CD8-positive, alpha-beta memory T cell (primary cell): ENCODE data around the gene CBL. TPM values are rescaled to one million over a fixed set of nuclear protein-coding genes. Genes with fewer than 3 reads are reported as not detected.

Experiments
- CTCF ChIA-PET: fragments of 350-600 bp; sonication (Branson Sonifier 250); formaldehyde crosslinking; loops from one replicate; lab custom pipeline; 2021; ENCODE audit warnings: antibody characterized with exemption; lab: Charles Lee
- POLR2A ChIA-PET: fragments of 350-600 bp; sonication (Branson Sonifier 250); formaldehyde crosslinking; loops from one replicate; lab custom pipeline; 2021; ENCODE audit warnings: antibody characterized with exemption; lab: Charles Lee
- DNase-seq, 5 donors: peaks; one replicate each; pipeline versions ENCODE4 v3.0.0 to v3.0.0-alpha.2; 2020 to 2022; ENCODE audit warnings: mixed read lengths in 1 of 5
- H3K27ac ChIP-seq: one replicate; pipeline ENCODE4 v1.7.0; 2013; ENCODE audit warnings: low read depth, mild to moderate bottlenecking, low read length, moderate library complexity
- H3K27me3 ChIP-seq: 2 replicates; pipeline ENCODE4 v1.7.0; 2013; ENCODE audit warnings: low read length, mild to moderate bottlenecking; ENCODE audit not compliant: insufficient read depth, poor library complexity, severe bottlenecking
- H3K36me3 ChIP-seq: 2 replicates; pipeline ENCODE4 v1.7.0; 2013; ENCODE audit warnings: mild to moderate bottlenecking, low read length, moderate library complexity; ENCODE audit not compliant: insufficient read depth
- H3K4me1 ChIP-seq: 2 replicates; pipeline ENCODE4 v1.7.0; 2013; ENCODE audit warnings: mild to moderate bottlenecking, low read length, moderate library complexity; ENCODE audit not compliant: insufficient read depth
- H3K4me3 ChIP-seq: 2 replicates; pipeline ENCODE4 v1.7.0; 2013; ENCODE audit warnings: mild to moderate bottlenecking, low read length
- H3K9me3 ChIP-seq: 2 replicates; pipeline ENCODE4 v1.7.0; 2013; ENCODE audit warnings: mild to moderate bottlenecking, low read length
- H3K27ac Mint-ChIP-seq, 8 donors: one replicate each; pipeline ENCODE4 v1.8.0; 2020 to 2021; ENCODE audit warnings: mixed read lengths in 8 of 8, mild to moderate bottlenecking in 6 of 8, inconsistent platforms in 3 of 8, moderate library complexity in 3 of 8
- H3K27me3 Mint-ChIP-seq, 2 donors: one replicate each; pipeline ENCODE4 v1.8.0; 2020 to 2021; ENCODE audit warnings: mixed read lengths in 2 of 2, mild to moderate bottlenecking in 1 of 2, moderate library complexity in 1 of 2
- H3K36me3 Mint-ChIP-seq, 3 donors: one replicate each; pipeline ENCODE4 v1.8.0; 2020 to 2021; ENCODE audit warnings: mixed read lengths in 3 of 3, inconsistent platforms in 1 of 3, mild to moderate bottlenecking in 1 of 3
- H3K4me1 Mint-ChIP-seq, 3 donors: one replicate each; pipeline ENCODE4 v1.8.0; 2020 to 2021; ENCODE audit warnings: mixed read lengths in 3 of 3, inconsistent platforms in 1 of 3, mild to moderate bottlenecking in 1 of 3
- H3K4me3 Mint-ChIP-seq, 7 donors: one replicate each; pipeline ENCODE4 v1.8.0; 2020 to 2021; ENCODE audit warnings: mixed read lengths in 7 of 7, mild to moderate bottlenecking in 6 of 7, moderate library complexity in 4 of 7, inconsistent platforms in 2 of 7
- H3K9me3 Mint-ChIP-seq, 5 donors: one replicate each; pipeline ENCODE4 v1.8.0; 2020 to 2022; ENCODE audit warnings: mixed read lengths in 5 of 5, mild to moderate bottlenecking in 3 of 5, moderate library complexity in 2 of 5, inconsistent platforms in 1 of 5
- polyA plus RNA-seq: library from polyadenylated mRNA; unstranded; fragments of 300-500 nt; fragmentation: Illumina TruSeq; gene quantifications from one replicate; pipeline ENCODE4 v1.2.3, GENCODE V29; 2021
- total RNA-seq, 2 experiments: library from RNA; stranded (reverse); gene quantifications; one replicate each; pipeline ENCODE4 v1.2.3, GENCODE V29; 2021

The CBL gene
- total and polyA plus RNA-seq, 3 experiments from 2014 or later, result 10.4 to 26.1 (median 25.9) TPM

- Mint-ChIP-seq H3K27ac (peak overlapping the region in 1 of 8 donors; percentile 16), H3K36me3 (peaks cover 5 to 84% (median 29%) of the 10 kb centered on the region in 3 donors), H3K27me3 (no peaks in the 10 kb centered on the region), H3K9me3 (no peaks in the 10 kb centered on the region), H3K4me1 (no peaks in the 10 kb centered on the region), H3K4me3 (no peak overlapping the region)
- Histone ChIP-seq H3K9me3 (no peaks in the 10 kb centered on the region), H3K36me3 (peaks cover 36% of the 10 kb centered on the region), H3K4me3 (no peak overlapping the region), H3K27me3 (no peaks in the 10 kb centered on the region), H3K27ac (no peak overlapping the region), H3K4me1 (no peaks in the 10 kb centered on the region)
- no peak for DNase-seq
- CTCF ChIA-PET, result interaction anchor here (1.6 kb wide), 1 partner anchor 18 kb away, joined by 3 read pairs; the partner anchor contains the start of gene MCAM
- POLR2A ChIA-PET, result no interaction called here
Measured at GRCh38 chr11:119297938-119298337, 91.8 kb downstream of the CBL start.

GRCh38 chr11:119298726-119299125 lies 92.6 kb downstream of the CBL start:
- Mint-ChIP-seq H3K27me3 (no peaks in the 10 kb centered on the region), H3K9me3 (no peaks in the 10 kb centered on the region), H3K4me1 (no peaks in the 10 kb centered on the region), H3K4me3 (no peak overlapping the region), H3K27ac (peak overlapping the region in 1 of 8 donors; percentile 46), H3K36me3 (peaks cover 5 to 88% (median 32%) of the 10 kb centered on the region in 3 donors)
- no peaks in the 10 kb centered on the region for H3K4me1 ChIP-seq
- H3K27me3 ChIP-seq, result no peaks in the 10 kb centered on the region
- no peak for DNase-seq
- ChIA-PET CTCF (no interaction called here), POLR2A (no interaction called here)
- H3K9me3 ChIP-seq, result no peaks in the 10 kb centered on the region
- H3K27ac ChIP-seq, result no peak overlapping the region
- H3K4me3 ChIP-seq, result no peak overlapping the region
- peaks cover 36% of the 10 kb centered on the region for H3K36me3 ChIP-seq

GRCh38 chr11:119299416-119299815 lies 93.3 kb downstream of the CBL start:
- Histone ChIP-seq H3K27ac (no peak overlapping the region), H3K27me3 (no peaks in the 10 kb centered on the region), H3K9me3 (no peaks in the 10 kb centered on the region), H3K4me3 (no peak overlapping the region), H3K4me1 (no peaks in the 10 kb centered on the region), H3K36me3 (peaks cover 39% of the 10 kb centered on the region)
- H3K36me3 Mint-ChIP-seq, result peaks cover 5 to 95% (median 32%) of the 10 kb centered on the region in 3 donors
- ChIA-PET POLR2A (no interaction called here), CTCF (interaction anchor here (0.8 to 1.5 kb wide), 3 partner anchors 24 to 130 kb away, joined by 3 to 5 read pairs (median 3); partner anchors contain the start of genes CBL and NLRX1)
- H3K9me3 Mint-ChIP-seq, result no peaks in the 10 kb centered on the region
- DNase-seq, result no peak
- H3K4me3 Mint-ChIP-seq, result no peak overlapping the region
- peak overlapping the region in 1 of 8 donors; percentile 26 for H3K27ac Mint-ChIP-seq
- H3K4me1 Mint-ChIP-seq, result no peaks in the 10 kb centered on the region
- no peaks in the 10 kb centered on the region for H3K27me3 Mint-ChIP-seq

GRCh38 chr11:119300198-119300964 lies 94.2 kb downstream of the CBL start:
- H3K9me3 Mint-ChIP-seq, result no peaks in the 10 kb centered on the region
- no peaks in the 10 kb centered on the region for H3K27me3 Mint-ChIP-seq
- Histone ChIP-seq H3K27ac (no peak overlapping the region), H3K27me3 (no peaks in the 10 kb centered on the region), H3K4me1 (peaks cover 7% of the 10 kb centered on the region), H3K36me3 (peaks cover 39% of the 10 kb centered on the region), H3K9me3 (no peaks in the 10 kb centered on the region), H3K4me3 (no peak overlapping the region)
- H3K36me3 Mint-ChIP-seq, result peaks cover 5 to 94% (median 34%) of the 10 kb centered on the region in 3 donors
- no peak overlapping the region for H3K4me3 Mint-ChIP-seq
- CTCF ChIA-PET, result interaction anchor here (0.8 to 1.5 kb wide), 4 partner anchors 12 to 131 kb away, joined by 3 to 5 read pairs (median 3); partner anchors contain the start of genes CBL and NLRX1
- POLR2A ChIA-PET, result no interaction called here
- DNase-seq, result no peak
- peaks cover 0 to 4% (median 2%) of the 10 kb centered on the region in 3 donors for H3K4me1 Mint-ChIP-seq
- peak overlapping the region in 1 of 8 donors; percentile 82 for H3K27ac Mint-ChIP-seq

GRCh38 chr11:119303227-119303718 lies 97.1 kb downstream of the CBL start:
- H3K27ac ChIP-seq, result no peak overlapping the region
- peaks cover 0 to 10% (median 8%) of the 10 kb centered on the region in 3 donors for H3K4me1 Mint-ChIP-seq
- H3K27me3 Mint-ChIP-seq, result no peaks in the 10 kb centered on the region

GRCh38 chr11:119305556-119306372 lies 99.6 kb downstream of the CBL start:
- ChIA-PET CTCF (interaction anchor here (3.7 kb wide), 1 partner anchor 18 kb away, joined by 10 read pairs; no protein-coding TSS in a partner anchor), POLR2A (interaction anchor here (0.7 kb wide), 2 partner anchors 10 to 15 kb away, joined by 3 read pairs; no protein-coding TSS in a partner anchor)
- Histone ChIP-seq H3K9me3 (no peaks in the 10 kb centered on the region), H3K27ac (no peak overlapping the region), H3K4me3 (peak overlapping the region; percentile 34), H3K27me3 (no peaks in the 10 kb centered on the region), H3K36me3 (peaks cover 3% of the 10 kb centered on the region), H3K4me1 (peaks cover 28% of the 10 kb centered on the region)
- Mint-ChIP-seq H3K27ac (peak overlapping the region in 7 of 8 donors; percentile 39 to 86 (median 66)), H3K4me1 (peaks cover 0 to 10% (median 8%) of the 10 kb centered on the region in 3 donors), H3K27me3 (peaks cover 0 to 2% of the 10 kb centered on the region in 2 donors), H3K9me3 (no peaks in the 10 kb centered on the region), H3K4me3 (no peak overlapping the region), H3K36me3 (peaks cover 0 to 51% (median 15%) of the 10 kb centered on the region in 3 donors)
- peak in 1 of 5 donors; percentile 52 for DNase-seq

More at GRCh38 chr11:119303227-119303718, 97.1 kb downstream of the CBL start:
- peaks cover 23% of the 10 kb centered on the region for H3K36me3 ChIP-seq
- H3K4me1 ChIP-seq, result peaks cover 28% of the 10 kb centered on the region
- DNase-seq, result no peak
- Mint-ChIP-seq H3K9me3 (no peaks in the 10 kb centered on the region), H3K27ac (no peak overlapping the region), H3K4me3 (no peak overlapping the region), H3K36me3 (peaks cover 5 to 76% (median 25%) of the 10 kb centered on the region in 3 donors)
- no peaks in the 10 kb centered on the region for H3K27me3 ChIP-seq
- H3K9me3 ChIP-seq, result no peaks in the 10 kb centered on the region
- CTCF ChIA-PET, result interaction anchor here (0.8 to 3.7 kb wide), 3 partner anchors 18 to 98 kb away, joined by 3 to 10 read pairs (median 3); partner anchors contain the start of gene CBL
- POLR2A ChIA-PET, result no interaction called here
- no peak overlapping the region for H3K4me3 ChIP-seq

- peaks cover 28% of the 10 kb centered on the region for H3K4me1 ChIP-seq
- no peak overlapping the region for H3K27ac ChIP-seq
- peaks cover 3% of the 10 kb centered on the region for H3K36me3 ChIP-seq
- peak overlapping the region; percentile 39 to 85 (median 62) for H3K27ac Mint-ChIP-seq
- CTCF ChIA-PET, result interaction anchor here (1.9 kb wide), 1 partner anchor 18 kb away, joined by 5 read pairs; no protein-coding TSS in a partner anchor
- H3K27me3 Mint-ChIP-seq, result peaks cover 0 to 2% of the 10 kb centered on the region in 2 donors
- no peaks in the 10 kb centered on the region for H3K9me3 ChIP-seq
- H3K4me3 Mint-ChIP-seq, result peak overlapping the region in 1 of 7 donors; percentile 15
- no peaks in the 10 kb centered on the region for H3K27me3 ChIP-seq
- DNase-seq, result peak in 1 of 5 donors; percentile 85
- POLR2A ChIA-PET, result interaction anchor here (0.7 kb wide), 2 partner anchors 10 to 15 kb away, joined by 3 read pairs; no protein-coding TSS in a partner anchor
- H3K36me3 Mint-ChIP-seq, result peaks cover 0 to 45% (median 11%) of the 10 kb centered on the region in 3 donors
- no peaks in the 10 kb centered on the region for H3K9me3 Mint-ChIP-seq
- H3K4me1 Mint-ChIP-seq, result peaks cover 0 to 10% (median 8%) of the 10 kb centered on the region in 3 donors
- peak overlapping the region; percentile 34 for H3K4me3 ChIP-seq
Measured at GRCh38 chr11:119306373-119306890, 100.3 kb downstream of the CBL start.
